ENCODE results near the gene RASA4.
"Not testable (repeated sequence)": the region's sequence is repeated elsewhere in the genome, so short reads cannot be mapped to it uniquely, and the experiment has no call there.

RASA4 gene

GRCh38 chr7:102613575-102614345, 2.8 kb downstream of the RASA4 start:
- H3K4me3 ChIP-seq (ENCODE audit: low read length); H3K36me3 ChIP-seq (ENCODE audit: control insufficient read depth, low read length); H3K79me2 ChIP-seq (ENCODE audit: control insufficient read depth, low read length); H3K9me2 ChIP-seq (replicated peaks; ENCODE audit: control insufficient read depth, low read length); H3K4me2 ChIP-seq (ENCODE audit: low read length); H3K9me3 ChIP-seq (ENCODE audit: control insufficient read depth, insufficient read depth, low read length); H3K27me3 ChIP-seq (ENCODE audit: control insufficient read depth, low read length); H3K27ac ChIP-seq (ENCODE audit: low read depth, low read length); H4K20me1 ChIP-seq (ENCODE audit: control insufficient read depth, insufficient read depth, low read depth, low read length); H3F3A ChIP-seq (ENCODE audit: control insufficient read depth, insufficient read depth): not testable (repeated sequence)
- peaks cover 11% of the 10 kb centered on the region for H3K4me1 ChIP-seq (ENCODE audit: control insufficient read depth, low read length)

GRCh38 chr7:102611675-102612325, 4.8 kb downstream of the RASA4 start:
- H3K9me2 ChIP-seq (replicated peaks; ENCODE audit: control insufficient read depth, low read length); H3K9me3 ChIP-seq (ENCODE audit: control insufficient read depth, insufficient read depth, low read length); H3K27me3 ChIP-seq (ENCODE audit: control insufficient read depth, low read length); H3K4me2 ChIP-seq (ENCODE audit: low read length); H3K36me3 ChIP-seq (ENCODE audit: control insufficient read depth, low read length); H3K79me2 ChIP-seq (ENCODE audit: control insufficient read depth, low read length); H3K27ac ChIP-seq (ENCODE audit: low read depth, low read length); H3F3A ChIP-seq (ENCODE audit: control insufficient read depth, insufficient read depth); H4K20me1 ChIP-seq (ENCODE audit: control insufficient read depth, insufficient read depth, low read depth, low read length); H3K4me3 ChIP-seq (ENCODE audit: low read length): not testable (repeated sequence)
- H3K4me1 ChIP-seq (ENCODE audit: control insufficient read depth, low read length): peaks cover 11% of the 10 kb centered on the region

GRCh38 chr7:102611013-102611674, 5.4 kb downstream of the RASA4 start:
- H3F3A ChIP-seq (ENCODE audit: control insufficient read depth, insufficient read depth); H3K27ac ChIP-seq (ENCODE audit: low read depth, low read length); H3K4me3 ChIP-seq (ENCODE audit: low read length); H3K27me3 ChIP-seq (ENCODE audit: control insufficient read depth, low read length); H4K20me1 ChIP-seq (ENCODE audit: control insufficient read depth, insufficient read depth, low read depth, low read length); H3K4me2 ChIP-seq (ENCODE audit: low read length); H3K79me2 ChIP-seq (ENCODE audit: control insufficient read depth, low read length); H3K9me3 ChIP-seq (ENCODE audit: control insufficient read depth, insufficient read depth, low read length); H3K36me3 ChIP-seq (ENCODE audit: control insufficient read depth, low read length); H3K9me2 ChIP-seq (replicated peaks; ENCODE audit: control insufficient read depth, low read length): not testable (repeated sequence)
- peaks cover 11% of the 10 kb centered on the region for H3K4me1 ChIP-seq (ENCODE audit: control insufficient read depth, low read length)

- not testable (repeated sequence) for H3K4me3 ChIP-seq (ENCODE audit: low read length); H3F3A ChIP-seq (ENCODE audit: control insufficient read depth, insufficient read depth); H4K20me1 ChIP-seq (ENCODE audit: control insufficient read depth, insufficient read depth, low read depth, low read length); H3K9me3 ChIP-seq (ENCODE audit: control insufficient read depth, insufficient read depth, low read length); H3K27me3 ChIP-seq (ENCODE audit: control insufficient read depth, low read length); H3K36me3 ChIP-seq (ENCODE audit: control insufficient read depth, low read length); H3K9me2 ChIP-seq (replicated peaks; ENCODE audit: control insufficient read depth, low read length); H3K79me2 ChIP-seq (ENCODE audit: control insufficient read depth, low read length); H3K4me2 ChIP-seq (ENCODE audit: low read length); H3K27ac ChIP-seq (ENCODE audit: low read depth, low read length)
- H3K4me1 ChIP-seq (ENCODE audit: control insufficient read depth, low read length): peaks cover 11% of the 10 kb centered on the region
Measured at GRCh38 chr7:102610441-102610840, 6.1 kb downstream of the RASA4 start.

GRCh38 chr7:102609734-102610133, 6.8 kb downstream of the RASA4 start:
- H3K79me2 ChIP-seq (ENCODE audit: control insufficient read depth, low read length); H3K27me3 ChIP-seq (ENCODE audit: control insufficient read depth, low read length); H3F3A ChIP-seq (ENCODE audit: control insufficient read depth, insufficient read depth); H3K27ac ChIP-seq (ENCODE audit: low read depth, low read length); H4K20me1 ChIP-seq (ENCODE audit: control insufficient read depth, insufficient read depth, low read depth, low read length); H3K36me3 ChIP-seq (ENCODE audit: control insufficient read depth, low read length); H3K9me3 ChIP-seq (ENCODE audit: control insufficient read depth, insufficient read depth, low read length); H3K9me2 ChIP-seq (replicated peaks; ENCODE audit: control insufficient read depth, low read length); H3K4me3 ChIP-seq (ENCODE audit: low read length); H3K4me2 ChIP-seq (ENCODE audit: low read length): not testable (repeated sequence)
- H3K4me1 ChIP-seq (ENCODE audit: control insufficient read depth, low read length): peaks cover 11% of the 10 kb centered on the region

- not testable (repeated sequence) for H4K20me1 ChIP-seq (ENCODE audit: control insufficient read depth, insufficient read depth, low read depth, low read length); H3K36me3 ChIP-seq (ENCODE audit: control insufficient read depth, low read length); H3K79me2 ChIP-seq (ENCODE audit: control insufficient read depth, low read length); H3K9me2 ChIP-seq (replicated peaks; ENCODE audit: control insufficient read depth, low read length); H3K4me1 ChIP-seq (ENCODE audit: control insufficient read depth, low read length); H3K27me3 ChIP-seq (ENCODE audit: control insufficient read depth, low read length); H3K4me2 ChIP-seq (ENCODE audit: low read length); H3K4me3 ChIP-seq (ENCODE audit: low read length); H3K27ac ChIP-seq (ENCODE audit: low read depth, low read length); H3F3A ChIP-seq (ENCODE audit: control insufficient read depth, insufficient read depth); H3K9me3 ChIP-seq (ENCODE audit: control insufficient read depth, insufficient read depth, low read length)
Measured at GRCh38 chr7:102606848-102607247, 9.7 kb downstream of the RASA4 start.

- H3K27me3 ChIP-seq (ENCODE audit: control insufficient read depth, low read length); H3K36me3 ChIP-seq (ENCODE audit: control insufficient read depth, low read length); H3K27ac ChIP-seq (ENCODE audit: low read depth, low read length); H3K79me2 ChIP-seq (ENCODE audit: control insufficient read depth, low read length); H3K4me1 ChIP-seq (ENCODE audit: control insufficient read depth, low read length); H3K4me2 ChIP-seq (ENCODE audit: low read length); H3K4me3 ChIP-seq (ENCODE audit: low read length); H3F3A ChIP-seq (ENCODE audit: control insufficient read depth, insufficient read depth); H3K9me2 ChIP-seq (replicated peaks; ENCODE audit: control insufficient read depth, low read length); H4K20me1 ChIP-seq (ENCODE audit: control insufficient read depth, insufficient read depth, low read depth, low read length); H3K9me3 ChIP-seq (ENCODE audit: control insufficient read depth, insufficient read depth, low read length): not testable (repeated sequence)
Measured at GRCh38 chr7:102604431-102605145, 12.0 kb downstream of the RASA4 start.

- H4K20me1 ChIP-seq (ENCODE audit: control insufficient read depth, insufficient read depth, low read depth, low read length); H3F3A ChIP-seq (ENCODE audit: control insufficient read depth, insufficient read depth); H3K4me2 ChIP-seq (ENCODE audit: low read length); H3K9me2 ChIP-seq (replicated peaks; ENCODE audit: control insufficient read depth, low read length); H3K27ac ChIP-seq (ENCODE audit: low read depth, low read length); H3K36me3 ChIP-seq (ENCODE audit: control insufficient read depth, low read length); H3K4me1 ChIP-seq (ENCODE audit: control insufficient read depth, low read length); H3K27me3 ChIP-seq (ENCODE audit: control insufficient read depth, low read length); H3K79me2 ChIP-seq (ENCODE audit: control insufficient read depth, low read length); H3K4me3 ChIP-seq (ENCODE audit: low read length); H3K9me3 ChIP-seq (ENCODE audit: control insufficient read depth, insufficient read depth, low read length): not testable (repeated sequence)
Measured at GRCh38 chr7:102602317-102602716, 14.2 kb downstream of the RASA4 start.

All from DOHH2 (cell line).